GM12872 (cell line): ENCODE results near the gene PPP1R1C.
A peak's percentile ranks its signal among the peaks of the same experiment; 100 is the strongest.

Experiments used
- CTCF ChIP-seq: IDR thresholded peaks from 3 replicates; pipeline ENCODE4 v1.5.1; 2011; ENCODE audit warnings: low read depth, mild to moderate bottlenecking, low read length, moderate library complexity; ENCODE audit not compliant: insufficient read depth

Gene PPP1R1C

DNA sequence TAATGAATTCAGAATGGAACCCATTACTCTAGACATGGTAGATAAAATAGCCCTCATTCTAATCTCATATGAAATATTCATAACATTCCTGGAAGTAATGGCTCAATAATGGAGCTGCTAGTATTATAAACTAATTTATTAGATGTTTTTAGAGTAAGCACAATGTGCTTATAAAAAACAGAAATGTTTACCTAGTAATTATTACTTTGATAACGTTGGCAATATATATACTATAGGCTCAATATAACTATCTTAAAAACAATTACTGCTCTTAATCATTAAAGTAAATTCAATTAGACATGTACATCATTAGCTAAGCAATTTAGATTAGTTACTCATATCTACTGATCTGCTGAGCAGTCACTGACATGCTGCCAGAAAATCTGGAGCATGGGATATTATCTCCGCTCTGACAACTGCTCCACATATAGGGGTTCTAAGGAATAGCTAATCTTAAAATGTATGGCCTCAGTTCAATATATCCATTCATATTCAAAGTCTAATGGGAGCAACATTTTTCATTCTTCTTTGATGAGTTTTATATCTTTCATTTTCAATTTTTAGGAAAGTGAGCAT lies 19.4 kb downstream of the PPP1R1C start:
- TF ChIP-seq CTCF, result no peak

GRCh38 chr2:182006595-182007341 lies 21.1 kb downstream of the PPP1R1C start:
- no peak for TF ChIP-seq CTCF

DNA sequence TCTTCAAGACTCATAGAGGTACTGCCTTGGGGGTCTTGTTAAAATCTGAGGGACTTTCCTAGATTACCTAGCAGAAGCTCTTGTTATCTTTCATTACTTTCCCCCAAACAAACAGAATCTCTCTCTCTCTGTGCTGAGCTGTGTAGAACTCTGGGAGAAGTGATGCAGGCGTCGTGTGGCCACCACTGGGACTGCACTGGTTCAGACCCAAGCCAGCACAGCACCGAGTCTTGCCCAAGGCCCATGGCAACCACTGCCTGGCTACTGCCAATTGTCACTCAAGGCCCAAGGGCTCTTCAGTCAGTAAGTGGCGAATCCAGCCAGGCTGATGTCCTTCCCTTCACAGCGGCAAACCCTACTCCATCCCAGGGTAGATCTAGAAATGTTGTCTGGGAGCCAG lies 28.6 kb downstream of the PPP1R1C start:
- 0 out of 3 replicates have a peak, but pooled peaks have one; percentile 25 for TF ChIP-seq CTCF

GRCh38 chr2:182015334-182016109 lies 29.9 kb downstream of the PPP1R1C start:
- TF ChIP-seq CTCF, result no peak

DNA sequence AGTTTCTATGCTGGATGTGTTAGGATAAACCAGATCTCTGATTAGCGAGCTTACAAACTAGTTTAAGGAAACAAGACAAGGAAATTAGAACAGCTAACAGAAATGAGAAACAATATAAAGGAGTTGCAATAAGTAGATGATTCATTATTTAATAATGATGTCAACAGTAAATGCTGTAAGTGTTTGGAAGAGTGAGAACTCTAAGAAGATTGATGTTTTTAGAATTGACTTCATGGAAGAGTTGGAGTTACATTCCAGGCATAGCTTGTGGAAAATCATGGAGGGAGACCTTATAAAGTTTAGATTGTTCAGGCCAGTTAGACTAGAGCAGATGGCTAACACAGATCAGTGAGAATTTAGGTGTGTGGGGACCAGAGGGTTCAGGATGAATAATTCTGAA lies 32.6 kb downstream of the PPP1R1C start:
- no peak for TF ChIP-seq CTCF

- no peak for TF ChIP-seq CTCF
Observed at GRCh38 chr2:182019731-182020130, 34.1 kb downstream of the PPP1R1C start.

DNA sequence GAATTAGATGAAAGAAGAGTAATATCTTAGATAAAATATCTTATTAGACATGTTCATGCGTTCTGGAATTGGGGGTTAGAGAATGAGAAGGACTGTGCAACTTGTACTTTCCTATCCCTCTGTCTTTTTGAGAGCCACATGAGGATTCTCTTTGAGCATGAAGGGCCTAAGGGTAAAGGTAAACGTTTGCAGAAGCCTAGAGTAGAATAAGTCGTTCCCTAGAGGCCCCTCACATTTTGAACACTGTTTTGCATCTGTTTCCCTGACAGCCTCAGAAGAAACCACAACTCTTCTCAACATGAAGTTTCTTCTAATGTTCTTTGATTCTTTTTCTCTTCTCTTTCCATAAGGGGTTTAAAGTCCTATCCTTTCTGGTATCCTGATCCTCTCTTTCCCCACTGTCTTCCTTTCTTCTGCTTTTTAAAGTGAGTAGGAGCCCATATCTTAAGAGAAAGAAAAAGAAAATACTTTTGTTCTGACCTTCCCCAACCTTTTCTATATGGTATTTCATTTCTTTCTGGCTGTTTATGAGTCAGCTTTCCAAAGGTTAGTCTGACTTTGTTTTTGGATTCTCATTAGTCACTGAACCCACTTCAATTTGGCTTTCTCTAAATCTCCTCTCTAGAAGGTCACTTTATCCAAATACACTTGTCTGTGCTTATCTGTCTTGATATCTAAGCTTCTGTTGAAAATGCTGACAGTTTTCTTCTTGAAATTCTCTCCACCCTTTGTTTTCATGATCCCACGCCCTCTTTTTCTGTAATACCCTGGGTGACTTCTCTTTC lies 34.8 kb downstream of the PPP1R1C start:
- TF ChIP-seq CTCF, result no peak
